Breast epithelium (tissue), 3 donors: ENCODE results near the gene OR1J1.

Experiments used
- POLR2A ChIP-seq: fragments of 450-650 bp; IDR thresholded peaks from one replicate; pipeline ENCODE4 v1.6.1; 2016; ENCODE audit warnings: antibody characterized with exemption, mild to moderate bottlenecking, moderate library complexity
- POLR2AphosphoS5 ChIP-seq, 3 donors: sonication (generic); formaldehyde crosslinking; IDR thresholded peaks; one replicate each; pipeline ENCODE4 v1.6.1; 2017; ENCODE audit warnings: antibody characterized with exemption in 3 of 3
- TF ChIP-seq, protein P1 (sequence below), 3 donors: fragments of 450-650 bp; IDR thresholded peaks; one replicate each; pipeline ENCODE4 v1.5.1; 2016 to 2017; ENCODE audit warnings: antibody characterized with exemption in 3 of 3, mild to moderate bottlenecking in 3 of 3, moderate library complexity in 3 of 3

DNA sequence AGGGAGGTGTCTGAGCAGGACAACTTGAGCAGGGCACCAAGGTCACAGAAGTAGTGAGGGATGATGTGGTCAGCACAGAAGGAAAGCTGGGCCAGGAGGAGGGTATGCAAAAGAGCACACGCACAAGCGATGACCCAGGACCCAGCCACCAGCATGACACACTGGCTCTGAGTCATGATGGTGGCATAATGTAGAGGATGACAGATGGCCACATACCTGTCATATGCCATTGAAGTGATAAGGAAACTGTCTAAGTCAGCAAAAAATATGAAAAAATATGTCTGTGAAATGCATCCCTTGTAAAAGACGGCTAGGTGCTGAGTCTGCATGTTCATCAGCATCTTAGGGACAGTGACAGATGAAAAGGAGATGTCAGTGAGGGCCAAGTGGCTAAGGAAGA lies 380 bp downstream of the OR1J1 start:
- TF ChIP-seq, protein P1, sequence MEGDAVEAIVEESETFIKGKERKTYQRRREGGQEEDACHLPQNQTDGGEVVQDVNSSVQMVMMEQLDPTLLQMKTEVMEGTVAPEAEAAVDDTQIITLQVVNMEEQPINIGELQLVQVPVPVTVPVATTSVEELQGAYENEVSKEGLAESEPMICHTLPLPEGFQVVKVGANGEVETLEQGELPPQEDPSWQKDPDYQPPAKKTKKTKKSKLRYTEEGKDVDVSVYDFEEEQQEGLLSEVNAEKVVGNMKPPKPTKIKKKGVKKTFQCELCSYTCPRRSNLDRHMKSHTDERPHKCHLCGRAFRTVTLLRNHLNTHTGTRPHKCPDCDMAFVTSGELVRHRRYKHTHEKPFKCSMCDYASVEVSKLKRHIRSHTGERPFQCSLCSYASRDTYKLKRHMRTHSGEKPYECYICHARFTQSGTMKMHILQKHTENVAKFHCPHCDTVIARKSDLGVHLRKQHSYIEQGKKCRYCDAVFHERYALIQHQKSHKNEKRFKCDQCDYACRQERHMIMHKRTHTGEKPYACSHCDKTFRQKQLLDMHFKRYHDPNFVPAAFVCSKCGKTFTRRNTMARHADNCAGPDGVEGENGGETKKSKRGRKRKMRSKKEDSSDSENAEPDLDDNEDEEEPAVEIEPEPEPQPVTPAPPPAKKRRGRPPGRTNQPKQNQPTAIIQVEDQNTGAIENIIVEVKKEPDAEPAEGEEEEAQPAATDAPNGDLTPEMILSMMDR (IDR thresholded peaks at IDR 0.05): no peak
- TF ChIP-seq POLR2A (no peak), POLR2AphosphoS5 (IDR thresholded peaks at IDR 0.05) (no peak)
